ENCODE results near the gene GJC2.

The GJC2 gene

DNA sequence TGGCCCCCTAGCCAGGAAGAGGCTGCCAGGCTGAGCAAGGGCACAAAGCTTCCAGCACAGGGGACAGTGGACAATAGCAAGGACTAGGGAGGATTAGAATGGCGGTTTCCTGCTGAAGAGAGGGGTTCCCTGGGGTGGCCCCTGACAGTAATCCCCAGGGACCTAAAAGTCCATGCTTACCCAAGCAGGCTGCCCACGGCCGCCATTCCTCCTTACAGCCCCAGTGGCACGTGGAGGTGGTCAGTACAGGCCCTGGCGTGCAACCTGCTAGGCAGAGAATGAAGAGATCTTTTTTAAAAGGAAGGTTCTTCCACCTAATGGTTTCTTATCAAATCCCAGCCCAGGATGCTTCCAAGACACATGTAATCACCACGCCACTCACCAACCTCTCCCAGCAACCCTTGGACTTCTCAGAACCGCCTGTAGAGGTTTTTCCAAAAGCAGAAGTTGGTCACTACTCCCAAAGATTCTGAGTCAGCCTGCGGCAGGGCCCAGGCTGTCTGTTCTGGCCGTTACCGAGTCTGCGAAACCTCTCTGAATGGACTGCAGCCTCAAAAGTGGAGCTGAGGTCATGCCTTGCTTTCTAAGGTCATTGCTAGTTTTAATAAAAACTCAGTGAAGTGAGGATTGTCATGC, 41.6 kb upstream of the GJC2 start:
- Histone ChIP-seq H3K9ac (ENCODE audit: low read depth, low read length, poor library complexity) (no peak overlapping the region), H4K8ac (ENCODE audit: low read depth, low read length) (no peak overlapping the region), H2BK5ac (ENCODE audit: low read length) (no peak overlapping the region), H3K27me3 (ENCODE audit: control insufficient read depth in 3 of 3, insufficient read depth in 3 of 3, low read depth in 1 of 3, low read length in 3 of 3) (peaks cover 0 to 2% (median 0%) of the 10 kb centered on the region in 3 experiments), H2AK5ac (ENCODE audit: low read depth, low read length) (peak overlapping the region; percentile 98), H3K23ac (ENCODE audit: low read depth, low read length, poor library complexity) (no peak overlapping the region), H3K4ac (ENCODE audit: low read length) (no peak overlapping the region), H3K79me1 (ENCODE audit: low read depth, low read length) (peaks cover 16% of the 10 kb centered on the region), H3K14ac (ENCODE audit: low read length) (no peak overlapping the region), H3K27ac (replicated peaks; ENCODE audit: low read length) (no peak overlapping the region), H3K9me3 (replicated peaks in 1 of 2; ENCODE audit: control insufficient read depth in 2 of 2, insufficient read depth in 1 of 2, low read depth in 1 of 2, low read length in 2 of 2) (no peaks in the 10 kb centered on the region), H2AFZ (ENCODE audit: low read length) (no peak overlapping the region), H3K18ac (ENCODE audit: low read length) (no peak overlapping the region), H3K36me3 (replicated peaks in 1 of 2; ENCODE audit: control insufficient read depth in 2 of 2, insufficient read depth in 2 of 2, low read length in 2 of 2) (peaks cover 18 to 35% of the 10 kb centered on the region in 2 donors), H3K4me2 (ENCODE audit: insufficient read depth, low read length, poor library complexity, severe bottlenecking) (peak overlapping the region; percentile 92), H2BK120ac (ENCODE audit: low read depth, low read length) (no peak overlapping the region), H2BK15ac (ENCODE audit: low read length) (no peak overlapping the region), H3K4me1 (ENCODE audit: control insufficient read depth in 2 of 2, insufficient read depth in 1 of 2, low read depth in 1 of 2, low read length in 2 of 2) (peaks cover 8 to 13% of the 10 kb centered on the region in 2 donors), H2BK12ac (ENCODE audit: low read length) (no peak overlapping the region), H3K4me3 (ENCODE audit: low read length in 2 of 2) (peak overlapping the region; percentile 86 to 98), H4K91ac (ENCODE audit: low read depth, low read length, poor library complexity) (no peak overlapping the region)
- WGBS, 2 donors (ENCODE audit: extremely low coverage in 2 of 2, insufficient read length in 2 of 2, insufficient replicate concordance in 1 of 2): no CpG with 5 or more reads among the region's 11 CpGs
- no peak for DNase-seq (ENCODE audit: low spot score)

DNA sequence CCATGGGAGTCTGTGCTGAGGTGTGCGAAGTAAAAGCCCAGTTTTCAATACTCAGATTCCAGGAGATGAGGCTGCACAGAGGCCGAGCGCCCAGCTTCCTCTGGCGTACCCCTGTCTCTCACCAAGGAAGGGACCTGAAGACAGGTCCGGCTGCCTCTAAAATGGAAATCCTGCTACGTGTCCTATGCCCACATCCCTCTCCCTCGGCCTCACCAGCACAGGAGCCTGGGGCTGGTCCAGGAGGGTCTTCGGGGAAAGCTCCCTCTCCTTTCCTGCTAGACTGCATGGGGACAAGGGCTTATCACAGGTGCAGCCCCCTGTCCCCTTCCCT, 41.0 kb upstream of the GJC2 start:
- Histone ChIP-seq H3K23ac (ENCODE audit: low read depth, low read length, poor library complexity) (peak overlapping the region; percentile 92), H3K4me1 (ENCODE audit: control insufficient read depth in 2 of 2, insufficient read depth in 1 of 2, low read depth in 1 of 2, low read length in 2 of 2) (peaks cover 8 to 13% of the 10 kb centered on the region in 2 donors), H3K27ac (replicated peaks; ENCODE audit: low read length) (no peak overlapping the region), H3K14ac (ENCODE audit: low read length) (peak overlapping the region; percentile 5), H2AFZ (ENCODE audit: low read length) (peak overlapping the region; percentile 100), H4K8ac (ENCODE audit: low read depth, low read length) (peak overlapping the region; percentile 43), H3K27me3 (ENCODE audit: control insufficient read depth in 3 of 3, insufficient read depth in 3 of 3, low read depth in 1 of 3, low read length in 3 of 3) (peaks cover 0 to 2% (median 0%) of the 10 kb centered on the region in 3 experiments), H3K9ac (ENCODE audit: low read depth, low read length, poor library complexity) (peak overlapping the region; percentile 94), H2BK120ac (ENCODE audit: low read depth, low read length) (no peak overlapping the region), H3K79me1 (ENCODE audit: low read depth, low read length) (peaks cover 16% of the 10 kb centered on the region), H3K36me3 (replicated peaks in 1 of 2; ENCODE audit: control insufficient read depth in 2 of 2, insufficient read depth in 2 of 2, low read length in 2 of 2) (peaks cover 18 to 35% of the 10 kb centered on the region in 2 donors), H3K4me3 (ENCODE audit: low read length in 2 of 2) (peak overlapping the region; percentile 86 to 98), H3K18ac (ENCODE audit: low read length) (peak overlapping the region; percentile 40), H2AK5ac (ENCODE audit: low read depth, low read length) (peak overlapping the region; percentile 98), H2BK15ac (ENCODE audit: low read length) (no peak overlapping the region), H3K4me2 (ENCODE audit: insufficient read depth, low read length, poor library complexity, severe bottlenecking) (peak overlapping the region; percentile 92), H3K9me3 (replicated peaks in 1 of 2; ENCODE audit: control insufficient read depth in 2 of 2, insufficient read depth in 1 of 2, low read depth in 1 of 2, low read length in 2 of 2) (no peaks in the 10 kb centered on the region), H4K91ac (ENCODE audit: low read depth, low read length, poor library complexity) (no peak overlapping the region), H3K4ac (ENCODE audit: low read length) (peak overlapping the region; percentile 4), H2BK12ac (ENCODE audit: low read length) (no peak overlapping the region), H2BK5ac (ENCODE audit: low read length) (peak overlapping the region; percentile 15)
- DNase-seq (ENCODE audit: low spot score): no peak
- no CpG with 5 or more reads among the region's 8 CpGs for WGBS, 2 donors (ENCODE audit: extremely low coverage in 2 of 2, insufficient read length in 2 of 2, insufficient replicate concordance in 1 of 2)

DNA sequence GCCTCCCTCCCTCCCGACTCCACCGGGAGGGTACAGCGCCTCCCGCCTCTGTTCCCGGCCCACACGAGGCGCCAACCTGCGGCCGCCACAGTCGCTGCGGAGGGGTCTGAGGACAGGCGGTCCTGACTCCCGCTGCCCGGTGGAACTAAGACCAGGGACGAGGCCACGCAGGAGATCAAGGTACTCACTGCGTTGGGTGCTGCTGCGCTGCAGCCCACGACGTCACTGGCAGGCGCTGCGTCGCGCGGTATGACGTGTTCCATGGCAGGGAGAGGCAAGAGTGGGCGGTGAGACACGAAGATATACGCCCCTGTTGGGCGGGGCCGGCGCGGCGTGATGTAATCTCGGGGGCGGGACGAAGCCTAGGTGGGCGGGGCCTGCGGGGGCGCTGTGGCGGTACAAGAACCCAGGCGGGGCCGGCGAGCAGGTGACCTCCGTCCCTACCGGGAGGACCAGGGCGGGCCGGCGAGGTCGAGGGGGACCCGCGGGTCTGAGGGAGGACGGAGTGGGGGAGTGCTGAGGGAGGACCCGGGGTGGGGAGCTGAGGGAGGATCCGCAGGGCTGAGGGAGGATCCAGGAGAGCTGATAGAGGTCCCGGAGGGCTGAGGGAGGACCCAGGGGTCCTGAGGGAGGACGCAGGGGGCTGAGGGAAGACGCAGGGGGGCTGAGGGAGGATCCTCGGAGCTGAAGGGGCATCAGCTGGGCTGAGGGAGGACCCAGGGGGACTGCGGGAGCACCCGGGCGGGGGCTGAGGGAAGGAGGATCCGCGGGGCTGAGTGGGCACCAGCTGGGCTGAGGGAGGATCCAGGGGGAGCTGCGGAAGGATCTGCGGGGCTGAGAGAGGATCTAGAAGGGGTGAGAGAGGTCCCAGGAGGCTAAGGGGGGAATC, 40.4 kb upstream of the GJC2 start, which contains the start of gene MRPL55:
MRPL55 (minus strand) TSS at position 227 of the 889 bp plus-strand sequence. CDS start 1,039 bp downstream, outside the sequence.
- Histone ChIP-seq H3K4me3 (ENCODE audit: low read length in 2 of 2) (peak within 1 kb of the TSS; percentile 86 to 98), H3K4me1 (ENCODE audit: control insufficient read depth in 2 of 2, insufficient read depth in 1 of 2, low read depth in 1 of 2, low read length in 2 of 2) (peaks cover 8% of the 10 kb centered on the region in 2 donors), H2BK5ac (ENCODE audit: low read length) (peak within 1 kb of the TSS; percentile 15), H3K36me3 (replicated peaks in 1 of 2; ENCODE audit: control insufficient read depth in 2 of 2, insufficient read depth in 2 of 2, low read length in 2 of 2) (peaks cover 18 to 35% of the 10 kb centered on the region in 2 donors), H3K4ac (ENCODE audit: low read length) (peak within 1 kb of the TSS; percentile 76), H3K14ac (ENCODE audit: low read length) (peak within 1 kb of the TSS; percentile 90), H3K23ac (ENCODE audit: low read depth, low read length, poor library complexity) (peak within 1 kb of the TSS; percentile 92), H3K18ac (ENCODE audit: low read length) (peak within 1 kb of the TSS; percentile 97), H2AFZ (ENCODE audit: low read length) (peak within 1 kb of the TSS; percentile 100), H2BK12ac (ENCODE audit: low read length) (no peak within 1 kb of the TSS), H3K9ac (ENCODE audit: low read depth, low read length, poor library complexity) (peak within 1 kb of the TSS; percentile 94), H3K79me1 (ENCODE audit: low read depth, low read length) (peaks cover 16% of the 10 kb centered on the region), H3K9me3 (replicated peaks in 1 of 2; ENCODE audit: control insufficient read depth in 2 of 2, insufficient read depth in 1 of 2, low read depth in 1 of 2, low read length in 2 of 2) (no peaks in the 10 kb centered on the region), H2BK120ac (ENCODE audit: low read depth, low read length) (no peak within 1 kb of the TSS), H3K4me2 (ENCODE audit: insufficient read depth, low read length, poor library complexity, severe bottlenecking) (peak within 1 kb of the TSS; percentile 92), H2AK5ac (ENCODE audit: low read depth, low read length) (peak within 1 kb of the TSS; percentile 98), H4K8ac (ENCODE audit: low read depth, low read length) (peak within 1 kb of the TSS; percentile 72), H4K91ac (ENCODE audit: low read depth, low read length, poor library complexity) (peak within 1 kb of the TSS; percentile 43), H3K27me3 (ENCODE audit: control insufficient read depth in 3 of 3, insufficient read depth in 3 of 3, low read depth in 1 of 3, low read length in 3 of 3) (peaks cover 0 to 2% (median 0%) of the 10 kb centered on the region in 3 experiments), H3K27ac (replicated peaks; ENCODE audit: low read length) (no peak within 1 kb of the TSS), H2BK15ac (ENCODE audit: low read length) (no peak within 1 kb of the TSS)
- no CpG with 5 or more reads among the region's 66 CpGs for WGBS, 2 donors (ENCODE audit: extremely low coverage in 2 of 2, insufficient read length in 2 of 2, insufficient replicate concordance in 1 of 2)
- DNase-seq (ENCODE audit: low spot score): peak; percentile 96
